Endothelial cell of umbilical vein (primary cell): Measurements from ENCODE around the gene PLPP1. TPM values are rescaled to one million over a fixed set of nuclear protein-coding genes. Genes with fewer than 3 reads are reported as not detected.

Experiments
- BruUV-seq: library from RNA; stranded (reverse); fragments of 400-500 nt; replicated peaks from 2 replicates; lab custom pipeline; 2021; lab: Mats Ljungman, UMichigan
- CTCF ChIA-PET: fragments of 300-600, 350-600 bp; sonication (Branson Sonifier 250); formaldehyde crosslinking; loops from one replicate; lab custom pipeline; 2021; ENCODE audit warnings: antibody characterized with exemption, inconsistent platforms; lab: Charles Lee
- POLR2A ChIA-PET: fragments of 300-600, 350-600 bp; sonication (Branson Sonifier 250); formaldehyde crosslinking; loops from one replicate; lab custom pipeline; 2021; ENCODE audit warnings: antibody characterized with exemption, inconsistent platforms; lab: Charles Lee
- DNase-seq: peaks from one replicate; pipeline ENCODE4 v3.0.0-alpha.2; 2011; ENCODE audit warnings: low read depth, low spot score
- FAIRE-seq: peaks from 2 replicates; lab custom pipeline; 2011; peaks lifted over from hg19 to GRCh38; lab: Jason Lieb, UNC
- H2AFZ ChIP-seq: 2 replicates; pipeline ENCODE4 v1.6.0; 2012; ENCODE audit warnings: low read depth, low read length, control low read depth, inconsistent platforms
- H3K27ac ChIP-seq: 2 replicates; pipeline ENCODE4 v1.5.1; 2011; ENCODE audit warnings: low read depth, mild to moderate bottlenecking, control low read depth, low read length, moderate library complexity; ENCODE audit not compliant: insufficient read depth
- H3K27me3 ChIP-seq, 2 experiments: 2 replicates each; pipeline versions ENCODE4 v1.6.0 to v1.6.1; 2011; ENCODE audit warnings: low read length in 2 of 2, mixed read lengths in 1 of 2; ENCODE audit not compliant: control insufficient read depth in 2 of 2, insufficient read depth in 2 of 2
- H3K36me3 ChIP-seq, 2 experiments: 2 replicates in 1 of 2; 3 replicates in 1 of 2; pipeline ENCODE4 v1.5.1; 2011; ENCODE audit warnings: low read length in 2 of 2, mild to moderate bottlenecking in 1 of 2, moderate library complexity in 1 of 2; ENCODE audit not compliant: control insufficient read depth in 2 of 2, insufficient read depth in 2 of 2; ENCODE audit errors: extremely low read depth in 1 of 2
- H3K4me1 ChIP-seq: 3 replicates; pipeline ENCODE4 v1.5.1; 2011; ENCODE audit warnings: mild to moderate bottlenecking, low read length; ENCODE audit not compliant: control insufficient read depth, insufficient read depth; ENCODE audit errors: extremely low read depth
- H3K4me2 ChIP-seq: 2 replicates; pipeline ENCODE4 v1.6.1; 2011; ENCODE audit warnings: low read length, control low read depth, mixed read lengths; ENCODE audit not compliant: insufficient read depth
- H3K4me3 ChIP-seq, 3 experiments: fragments of 200-600 bp in 1 of 3; sonication (generic), shearing (Covaris generic) in 1 of 3; replicated peaks in 1 of 3; 2 replicates each; pipeline ENCODE4 v1.5.1; 2011 to 2016; ENCODE audit warnings: control low read depth in 3 of 3, low read length in 3 of 3, mild to moderate bottlenecking in 2 of 3, inconsistent platforms in 1 of 3, low read depth in 1 of 3, moderate library complexity in 1 of 3; ENCODE audit not compliant: insufficient read depth in 1 of 3
- H3K79me2 ChIP-seq: 2 replicates; pipeline ENCODE4 v1.6.0; 2012; ENCODE audit warnings: low read length, inconsistent platforms; ENCODE audit not compliant: control insufficient read depth, insufficient read depth
- H3K9ac ChIP-seq: replicated peaks from 2 replicates; pipeline ENCODE3; 2011; ENCODE audit warnings: low read length, control low read depth; ENCODE audit not compliant: insufficient read depth; ENCODE audit errors: extremely low read depth
- H3K9me1 ChIP-seq: replicated peaks from 3 replicates; pipeline ENCODE4 v1.6.0; 2011; ENCODE audit warnings: mild to moderate bottlenecking, low read length; ENCODE audit not compliant: control insufficient read depth, insufficient read depth; ENCODE audit errors: extremely low read depth
- H3K9me3 ChIP-seq: replicated peaks from 2 replicates; pipeline ENCODE4 v1.5.1; 2012; ENCODE audit warnings: low read length, inconsistent platforms; ENCODE audit not compliant: control insufficient read depth, insufficient read depth
- H4K20me1 ChIP-seq: replicated peaks from 2 replicates; pipeline ENCODE3; 2011; ENCODE audit warnings: mild to moderate bottlenecking, low read length; ENCODE audit not compliant: control insufficient read depth, insufficient read depth; ENCODE audit errors: extremely low read depth
- EZH2 ChIP-seq: IDR thresholded peaks from 2 replicates; pipeline ENCODE4 v1.6.1; 2012; ENCODE audit warnings: borderline replicate concordance, low read depth, mild to moderate bottlenecking, moderate library complexity, low read length, inconsistent platforms; ENCODE audit not compliant: severe bottlenecking
- GATA2 ChIP-seq: IDR thresholded peaks from 2 replicates; pipeline ENCODE4 v1.7.0; 2011; ENCODE audit warnings: low read depth, mild to moderate bottlenecking, moderate library complexity, mixed read lengths, low read length; ENCODE audit not compliant: insufficient read length, insufficient read depth
- JUN ChIP-seq: IDR thresholded peaks from 2 replicates; pipeline ENCODE4 v1.6.1; 2011; ENCODE audit warnings: borderline replicate concordance, low read depth; ENCODE audit not compliant: insufficient read length, insufficient read depth
- MYC ChIP-seq: IDR thresholded peaks from one replicate; pipeline ENCODE4 v1.6.1; 2011; ENCODE audit warnings: mild to moderate bottlenecking, low read depth, low read length
- POLR2A ChIP-seq: IDR thresholded peaks from 2 replicates; pipeline ENCODE4 v1.6.1; 2012; ENCODE audit warnings: low read depth, mild to moderate bottlenecking, control low read depth, low read length
- POLR2AphosphoS5 ChIP-seq: IDR thresholded peaks from 2 replicates; pipeline ENCODE4 v1.6.1; 2012; ENCODE audit warnings: low read depth, mild to moderate bottlenecking, control low read depth, low read length, moderate library complexity; ENCODE audit not compliant: insufficient read depth
- dilution Hi-C: fragments of 300-500 bp; cut with MboI; formaldehyde crosslinking; loops from one replicate; pipeline ENCODE4 v1.15.0; 2019; ENCODE audit warnings: low sequenced_read_pairs; ENCODE audit not compliant: extremely low pct_ligation_motif_present
- intact Hi-C: fragments of 100-400 bp; cut with micrococcal nuclease; formaldehyde crosslinking; loops from one replicate; pipeline ENCODE4 v1.10.0; 2022
- polyA plus RNA-seq, 4 experiments: library from polyadenylated mRNA; depleted of rRNA in 3 of 4; stranded (reverse) in 3 of 4; unstranded in 1 of 4; fragments of >200 nt; gene quantifications; 2 replicates each; pipeline versions ENCODE4 v1.2.1 to v1.2.3, GENCODE V29; 2011 to 2012; ENCODE audit warnings: missing spikeins in 1 of 4
- total RNA-seq: library from RNA; stranded (reverse); gene quantifications from 2 replicates; pipeline ENCODE4 v1.2.3, GENCODE V29; 2021
- TF ChIP-seq, protein P1 (sequence below), 2 donors: IDR thresholded peaks; 1 replicate in 1 of 2; 2 replicates in 1 of 2; pipeline ENCODE4 v1.5.1; 2011; ENCODE audit warnings: low read length in 2 of 2, mild to moderate bottlenecking in 2 of 2, moderate library complexity in 2 of 2, control low read depth in 1 of 2, inconsistent platforms in 1 of 2, low read depth in 1 of 2; ENCODE audit not compliant: insufficient read depth in 1 of 2; ENCODE audit errors: extremely low read depth in 1 of 2
- TF ChIP-seq, protein P2 (sequence below): IDR thresholded peaks from 2 replicates; pipeline ENCODE4 v1.6.1; 2011; ENCODE audit not compliant: insufficient read depth, insufficient read length

Gene PLPP1
- total and polyA plus RNA-seq, 2 donors (not counting 3 experiments of a cell fraction or from before 2014, with no cell fraction given), result 14.3 to 25.9 TPM

DNA sequence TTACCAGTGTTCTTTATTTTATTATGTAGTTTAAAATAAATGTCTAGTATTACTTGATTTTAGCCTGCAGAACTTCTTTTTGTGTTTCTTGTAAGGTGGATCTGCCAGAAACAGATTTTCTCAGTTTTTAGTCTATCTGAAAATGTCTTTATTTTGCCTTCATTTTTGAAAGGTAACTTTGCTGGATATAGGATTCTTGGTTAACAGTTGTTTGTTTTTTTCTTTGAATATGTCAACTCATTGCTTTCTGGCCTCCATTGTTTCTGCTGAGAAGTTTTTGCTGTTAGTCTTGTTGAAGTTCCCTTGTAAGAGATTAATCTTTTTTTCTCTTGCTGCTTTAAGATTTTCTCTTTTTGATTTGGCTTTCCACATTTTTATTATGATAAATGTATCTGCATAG is 151.5 kb downstream of the PLPP1 start:
- no peaks in the 10 kb centered on the region for H3K36me3 ChIP-seq
- CTCF ChIA-PET, result interaction anchor here (1.4 kb wide), 1 partner anchor 309 kb away, joined by 4 read pairs; no protein-coding TSS in a partner anchor
- peaks cover 5% of the 10 kb centered on the region for H3K79me2 ChIP-seq
- no peak overlapping the region for H3K9ac ChIP-seq
- no peak overlapping the region for H3K27ac ChIP-seq
- H2AFZ ChIP-seq, result no peak overlapping the region
- DNase-seq (no peak), FAIRE-seq (no peak)
- no peaks in the 10 kb centered on the region for H3K27me3 ChIP-seq
- H3K4me1 ChIP-seq, result no peaks in the 10 kb centered on the region
- no peaks in the 10 kb centered on the region for H4K20me1 ChIP-seq
- peaks cover 2% of the 10 kb centered on the region for H3K9me1 ChIP-seq
- BruUV-seq, result no TSS peak
- H3K4me2 ChIP-seq, result no peak overlapping the region
- no peaks in the 10 kb centered on the region for H3K9me3 ChIP-seq
- intact Hi-C loops, result no loop called here
- POLR2A ChIA-PET, result no interaction called here
- dilution Hi-C loops, result no loop called here
- no peak overlapping the region for H3K4me3 ChIP-seq
- TF ChIP-seq MYC (no peak), JUN (no peak), GATA2 (no peak), EZH2 (no peak), POLR2A (no peak), POLR2AphosphoS5 (no peak)
- TF ChIP-seq, protein P1, sequence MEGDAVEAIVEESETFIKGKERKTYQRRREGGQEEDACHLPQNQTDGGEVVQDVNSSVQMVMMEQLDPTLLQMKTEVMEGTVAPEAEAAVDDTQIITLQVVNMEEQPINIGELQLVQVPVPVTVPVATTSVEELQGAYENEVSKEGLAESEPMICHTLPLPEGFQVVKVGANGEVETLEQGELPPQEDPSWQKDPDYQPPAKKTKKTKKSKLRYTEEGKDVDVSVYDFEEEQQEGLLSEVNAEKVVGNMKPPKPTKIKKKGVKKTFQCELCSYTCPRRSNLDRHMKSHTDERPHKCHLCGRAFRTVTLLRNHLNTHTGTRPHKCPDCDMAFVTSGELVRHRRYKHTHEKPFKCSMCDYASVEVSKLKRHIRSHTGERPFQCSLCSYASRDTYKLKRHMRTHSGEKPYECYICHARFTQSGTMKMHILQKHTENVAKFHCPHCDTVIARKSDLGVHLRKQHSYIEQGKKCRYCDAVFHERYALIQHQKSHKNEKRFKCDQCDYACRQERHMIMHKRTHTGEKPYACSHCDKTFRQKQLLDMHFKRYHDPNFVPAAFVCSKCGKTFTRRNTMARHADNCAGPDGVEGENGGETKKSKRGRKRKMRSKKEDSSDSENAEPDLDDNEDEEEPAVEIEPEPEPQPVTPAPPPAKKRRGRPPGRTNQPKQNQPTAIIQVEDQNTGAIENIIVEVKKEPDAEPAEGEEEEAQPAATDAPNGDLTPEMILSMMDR (IDR thresholded peaks at IDR 0.05; ENCODE audit: extremely low read depth in 1 of 2, insufficient read depth in 1 of 2, low read depth in 1 of 2, low read length in 2 of 2), result no peak
- TF ChIP-seq, protein P2, sequence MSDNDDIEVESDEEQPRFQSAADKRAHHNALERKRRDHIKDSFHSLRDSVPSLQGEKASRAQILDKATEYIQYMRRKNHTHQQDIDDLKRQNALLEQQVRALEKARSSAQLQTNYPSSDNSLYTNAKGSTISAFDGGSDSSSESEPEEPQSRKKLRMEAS, result no peak
